Neural progenitor cell (in vitro differentiated cells): ENCODE results near the gene ERC1.

ENCODE experiments used
- EZH2 ChIP-seq: fragments of 200-600 bp; sonication (generic); IDR thresholded peaks from 2 replicates; pipeline ENCODE4 v1.6.1; 2017; ENCODE audit warnings: antibody characterized with exemption, mild to moderate bottlenecking, moderate library complexity
- TF ChIP-seq, protein P1 (sequence below): fragments of 200-600 bp; sonication (generic); IDR thresholded peaks from 2 replicates; pipeline ENCODE4 v1.5.1; 2017; ENCODE audit warnings: antibody characterized with exemption, mild to moderate bottlenecking

DNA sequence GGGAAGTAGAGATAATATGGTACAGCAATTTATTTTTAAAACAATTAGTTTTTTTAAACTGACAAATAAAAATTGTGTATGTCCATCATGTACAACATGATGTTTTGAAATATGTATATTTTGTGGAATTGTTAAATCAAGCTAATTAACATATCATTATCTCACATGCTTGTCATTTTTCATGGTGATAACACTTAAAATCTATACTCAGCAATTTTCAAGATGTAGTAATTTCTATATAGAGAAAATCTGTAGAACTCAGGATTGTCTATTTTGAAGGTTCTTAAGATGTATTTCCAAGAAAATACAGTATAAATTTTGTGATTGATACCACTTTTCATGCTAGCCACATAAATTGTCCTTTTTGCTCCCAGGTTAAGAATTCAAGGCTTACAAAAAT is 356.3 kb downstream of the ERC1 start:
- no peak for TF ChIP-seq EZH2
- TF ChIP-seq, protein P1, sequence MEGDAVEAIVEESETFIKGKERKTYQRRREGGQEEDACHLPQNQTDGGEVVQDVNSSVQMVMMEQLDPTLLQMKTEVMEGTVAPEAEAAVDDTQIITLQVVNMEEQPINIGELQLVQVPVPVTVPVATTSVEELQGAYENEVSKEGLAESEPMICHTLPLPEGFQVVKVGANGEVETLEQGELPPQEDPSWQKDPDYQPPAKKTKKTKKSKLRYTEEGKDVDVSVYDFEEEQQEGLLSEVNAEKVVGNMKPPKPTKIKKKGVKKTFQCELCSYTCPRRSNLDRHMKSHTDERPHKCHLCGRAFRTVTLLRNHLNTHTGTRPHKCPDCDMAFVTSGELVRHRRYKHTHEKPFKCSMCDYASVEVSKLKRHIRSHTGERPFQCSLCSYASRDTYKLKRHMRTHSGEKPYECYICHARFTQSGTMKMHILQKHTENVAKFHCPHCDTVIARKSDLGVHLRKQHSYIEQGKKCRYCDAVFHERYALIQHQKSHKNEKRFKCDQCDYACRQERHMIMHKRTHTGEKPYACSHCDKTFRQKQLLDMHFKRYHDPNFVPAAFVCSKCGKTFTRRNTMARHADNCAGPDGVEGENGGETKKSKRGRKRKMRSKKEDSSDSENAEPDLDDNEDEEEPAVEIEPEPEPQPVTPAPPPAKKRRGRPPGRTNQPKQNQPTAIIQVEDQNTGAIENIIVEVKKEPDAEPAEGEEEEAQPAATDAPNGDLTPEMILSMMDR = no peak
